Measurements from ENCODE around the gene CAPZB. TPM values are rescaled to one million over a fixed set of nuclear protein-coding genes. Genes with fewer than 3 reads are reported as not detected.

CAPZB gene
- total RNA-seq, 4 donors from 2014 or later = 127 to 404 (median 136) TPM

GRCh38 chr1:19325368-19325957 is 159.9 kb downstream of the CAPZB start:
- H3K4me3 ChIP-seq = no peak overlapping the region
- TF ChIP-seq, protein P1, sequence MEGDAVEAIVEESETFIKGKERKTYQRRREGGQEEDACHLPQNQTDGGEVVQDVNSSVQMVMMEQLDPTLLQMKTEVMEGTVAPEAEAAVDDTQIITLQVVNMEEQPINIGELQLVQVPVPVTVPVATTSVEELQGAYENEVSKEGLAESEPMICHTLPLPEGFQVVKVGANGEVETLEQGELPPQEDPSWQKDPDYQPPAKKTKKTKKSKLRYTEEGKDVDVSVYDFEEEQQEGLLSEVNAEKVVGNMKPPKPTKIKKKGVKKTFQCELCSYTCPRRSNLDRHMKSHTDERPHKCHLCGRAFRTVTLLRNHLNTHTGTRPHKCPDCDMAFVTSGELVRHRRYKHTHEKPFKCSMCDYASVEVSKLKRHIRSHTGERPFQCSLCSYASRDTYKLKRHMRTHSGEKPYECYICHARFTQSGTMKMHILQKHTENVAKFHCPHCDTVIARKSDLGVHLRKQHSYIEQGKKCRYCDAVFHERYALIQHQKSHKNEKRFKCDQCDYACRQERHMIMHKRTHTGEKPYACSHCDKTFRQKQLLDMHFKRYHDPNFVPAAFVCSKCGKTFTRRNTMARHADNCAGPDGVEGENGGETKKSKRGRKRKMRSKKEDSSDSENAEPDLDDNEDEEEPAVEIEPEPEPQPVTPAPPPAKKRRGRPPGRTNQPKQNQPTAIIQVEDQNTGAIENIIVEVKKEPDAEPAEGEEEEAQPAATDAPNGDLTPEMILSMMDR (IDR thresholded peaks at IDR 0.05) = no peak
- TF ChIP-seq POLR2AphosphoS5 (IDR thresholded peaks at IDR 0.05) (no peak), POLR2A (IDR thresholded peaks at IDR 0.05) (no peak)
- no peak overlapping the region for H3K27ac ChIP-seq
- H3K27me3 ChIP-seq = no peaks in the 10 kb centered on the region
- 74 to 80% methylated on average over 7 to 14 of the region's 19 CpGs for WGBS, 2 donors (ENCODE audit: low coverage in 1 of 2)
- H3K9me3 ChIP-seq = no peaks in the 10 kb centered on the region
- in situ Hi-C loops (cut with MboI; ENCODE audit: low pct_ligation_motif_present in 1 of 4, low pct_unique_long_range_greater_than_20kb in 1 of 4, low sequenced_read_pairs in 3 of 4) (no loop called here), intact Hi-C loops (cut with DNase I; ENCODE audit: low total_unique reads) (no loop called here)
- no peak for DNase-seq
- H3K4me1 ChIP-seq = no peaks in the 10 kb centered on the region
- H3K36me3 ChIP-seq = peaks cover 0 to 8% (median 2%) of the 10 kb centered on the region in 4 donors

GRCh38 chr1:19324665-19324990 is 160.7 kb downstream of the CAPZB start:
- no peaks in the 10 kb centered on the region for H3K27me3 ChIP-seq
- DNase-seq = no peak
- WGBS, 2 donors (ENCODE audit: low coverage in 1 of 2) = 97% methylated on average over 9 of the region's 9 CpGs; no CpG with 5 or more reads in 1 of the 2 donors
- in situ Hi-C loops (cut with MboI; ENCODE audit: low pct_ligation_motif_present in 1 of 4, low pct_unique_long_range_greater_than_20kb in 1 of 4, low sequenced_read_pairs in 3 of 4) (no loop called here), intact Hi-C loops (cut with DNase I; ENCODE audit: low total_unique reads) (loop anchor here (5.0 kb wide), 1 partner anchor 1923 kb away; no protein-coding TSS in a partner anchor)
- H3K27ac ChIP-seq = no peak overlapping the region
- H3K9me3 ChIP-seq = no peaks in the 10 kb centered on the region
- H3K36me3 ChIP-seq = peaks cover 0 to 8% (median 2%) of the 10 kb centered on the region in 4 donors
- no peaks in the 10 kb centered on the region for H3K4me1 ChIP-seq
- TF ChIP-seq POLR2A (IDR thresholded peaks at IDR 0.05) = no peak
- TF ChIP-seq, protein P1 (IDR thresholded peaks at IDR 0.05) = no peak
- TF ChIP-seq POLR2AphosphoS5 (IDR thresholded peaks at IDR 0.05) = no peak
- no peak overlapping the region for H3K4me3 ChIP-seq

GRCh38 chr1:19323987-19324664 is 161.2 kb downstream of the CAPZB start:
- in situ Hi-C loops (cut with MboI; ENCODE audit: low pct_ligation_motif_present in 1 of 4, low pct_unique_long_range_greater_than_20kb in 1 of 4, low sequenced_read_pairs in 3 of 4) = no loop called here
- peaks cover 0 to 8% (median 4%) of the 10 kb centered on the region in 4 donors for H3K36me3 ChIP-seq

DNA sequence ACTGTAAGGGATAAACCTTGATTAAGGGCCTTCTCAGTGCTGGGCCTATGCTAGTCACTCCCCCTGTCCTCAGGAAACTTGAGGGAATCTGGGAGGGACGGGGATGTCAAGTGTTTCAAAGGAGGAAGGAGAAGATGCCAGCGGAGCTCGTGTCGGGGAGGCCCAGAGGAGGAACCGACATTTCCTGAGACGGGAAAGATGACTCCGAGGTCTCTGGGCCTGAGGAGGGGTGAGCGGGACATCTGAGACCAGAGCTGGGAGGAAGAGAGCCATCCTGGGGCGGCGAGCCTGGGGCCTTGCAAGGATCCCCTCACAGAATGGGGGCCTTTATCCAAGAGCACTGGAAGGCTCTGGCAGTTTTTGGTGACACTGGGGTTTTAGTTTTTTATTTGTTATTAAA is 162.9 kb downstream of the CAPZB start:
- H3K4me3 ChIP-seq = no peak overlapping the region
- in situ Hi-C loops (cut with MboI; ENCODE audit: low pct_ligation_motif_present in 1 of 4, low pct_unique_long_range_greater_than_20kb in 1 of 4, low sequenced_read_pairs in 3 of 4) (no loop called here), intact Hi-C loops (cut with DNase I; ENCODE audit: low total_unique reads) (loop anchor here (5.0 kb wide), 1 partner anchor 1925 kb away; no protein-coding TSS in a partner anchor)
- H3K4me1 ChIP-seq = no peaks in the 10 kb centered on the region
- no peaks in the 10 kb centered on the region for H3K27me3 ChIP-seq
- TF ChIP-seq, protein P1 (IDR thresholded peaks at IDR 0.05) = no peak
- TF ChIP-seq POLR2A (IDR thresholded peaks at IDR 0.05) = no peak
- 67 to 81% methylated on average over 4 to 10 of the region's 10 CpGs for WGBS, 2 donors (ENCODE audit: low coverage in 1 of 2)
- H3K27ac ChIP-seq = no peak overlapping the region
- peaks cover 0 to 8% (median 1%) of the 10 kb centered on the region in 4 donors for H3K36me3 ChIP-seq
- no peak for DNase-seq
- H3K9me3 ChIP-seq = no peaks in the 10 kb centered on the region

More at GRCh38 chr1:19323987-19324664, 161.2 kb downstream of the CAPZB start:
- no peak for DNase-seq
- TF ChIP-seq EP300 (IDR thresholded peaks at IDR 0.05; ENCODE audit: low read depth) = no peak
- no peak for TF ChIP-seq POLR2A (IDR thresholded peaks at IDR 0.05)
- TF ChIP-seq, protein P1 (IDR thresholded peaks at IDR 0.05) = no peak
- TF ChIP-seq POLR2AphosphoS5 (IDR thresholded peaks at IDR 0.05) = no peak
- 83% methylated on average over 23 of the region's 23 CpGs; no CpG with 5 or more reads in 1 of the 2 donors for WGBS, 2 donors (ENCODE audit: low coverage in 1 of 2)
- Histone ChIP-seq H3K4me1 (no peaks in the 10 kb centered on the region), H3K27ac (no peak overlapping the region), H3K4me3 (no peak overlapping the region), H3K9me3 (no peaks in the 10 kb centered on the region), H3K27me3 (no peaks in the 10 kb centered on the region)
- intact Hi-C loops (cut with DNase I; ENCODE audit: low total_unique reads) = loop anchor here (5.0 kb wide), 1 partner anchor 1923 kb away; no protein-coding TSS in a partner anchor

Measured in transverse colon (tissue), 4 donors.